Right kidney (tissue), 1 donor: ENCODE measurements around the gene ZDHHC23.

ENCODE experiments used
- DNase-seq: peaks from one replicate; pipeline ENCODE4 v3.0.0-alpha.2; 2016

The ZDHHC23 gene

DNA sequence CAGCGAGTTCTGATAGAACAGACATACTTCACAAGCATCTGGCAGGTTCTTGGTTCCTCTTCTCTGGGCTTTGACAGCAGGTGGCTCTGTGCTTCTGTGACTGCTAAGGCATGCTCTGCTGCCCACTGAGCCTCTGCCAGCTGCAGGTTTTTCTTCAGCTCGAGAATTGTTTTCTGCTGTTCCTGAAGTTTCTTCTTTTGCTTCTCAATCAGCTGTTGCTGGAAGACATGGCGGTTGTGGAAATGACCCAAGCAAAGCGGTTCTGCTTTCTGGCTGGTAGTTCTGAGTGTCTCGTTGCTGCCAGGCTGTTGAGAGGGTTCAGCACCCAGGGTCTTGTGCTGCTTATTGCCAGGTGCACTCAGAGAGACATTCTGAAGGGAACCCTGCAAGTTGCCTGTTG lies 57.7 kb downstream of the ZDHHC23 start:
- no peak for DNase-seq

- no peak for DNase-seq
Observed at GRCh38 chr3:114011059-114011797, 63.4 kb downstream of the ZDHHC23 start.
